ENCODE data around the gene CASKIN1. TPM values are rescaled to one million over a fixed set of nuclear protein-coding genes. Genes with fewer than 3 reads are reported as not detected.

Gene CASKIN1
- polyA plus RNA-seq, 1 donor (not counting 4 experiments of a cell fraction or from before 2014, with no cell fraction given): 0.04 TPM

- no peaks in the 10 kb centered on the region for H3K9me3 ChIP-seq (ENCODE audit: control insufficient read depth, low read depth, low read length)
- no peaks in the 10 kb centered on the region for H3K9me1 ChIP-seq (ENCODE audit: control insufficient read depth, extremely low read depth, insufficient read depth, low read length)
- TF ChIP-seq CTCF (optimal IDR thresholded peaks at IDR 0.05 in 1 of 3, IDR thresholded peaks at IDR 0.05 in 1 of 3, conservative IDR thresholded peaks at IDR 0.05 in 1 of 3; ENCODE audit: extremely low read depth in 1 of 3, insufficient read depth in 2 of 3, low read length in 3 of 3) (no peak), EZH2 (IDR thresholded peaks at IDR 0.05; ENCODE audit: low read length) (no peak)
- H3K9ac ChIP-seq (ENCODE audit: control insufficient read depth, extremely low read depth, insufficient read depth, low read length): no peak overlapping the region
- H2AFZ ChIP-seq (ENCODE audit: control insufficient read depth, low read length): no peak overlapping the region
- no peaks in the 10 kb centered on the region for H3K79me2 ChIP-seq (ENCODE audit: control insufficient read depth, insufficient read depth, low read length)
- H3K27me3 ChIP-seq (ENCODE audit: control insufficient read depth, extremely low read depth, insufficient read depth, low read length): peaks cover 2% of the 10 kb centered on the region
- dilution Hi-C loops (cut with MboI; ENCODE audit: extremely low pct_ligation_motif_present, low sequenced_read_pairs): no loop called here
- H3K4me2 ChIP-seq (ENCODE audit: control insufficient read depth, extremely low read depth, insufficient read depth, low read depth, low read length): no peak overlapping the region
- no peaks in the 10 kb centered on the region for H4K20me1 ChIP-seq (ENCODE audit: control insufficient read depth, extremely low read depth, insufficient read depth, low read length)
- FAIRE-seq (no peak), DNase-seq (ENCODE audit: low read depth, low spot score) (no peak)
- no peak overlapping the region for H3K4me3 ChIP-seq (ENCODE audit: control insufficient read depth in 2 of 3, extremely low read depth in 1 of 3, insufficient read depth in 2 of 3, low read depth in 1 of 3, low read length in 3 of 3)
- peaks cover 24 to 34% of the 10 kb centered on the region in 2 experiments for H3K36me3 ChIP-seq (ENCODE audit: control insufficient read depth in 2 of 2, extremely low read depth in 1 of 2, insufficient read depth in 2 of 2, low read length in 2 of 2)
- H3K27ac ChIP-seq (ENCODE audit: control insufficient read depth, insufficient read depth, low read length): no peak overlapping the region
- peaks cover 4% of the 10 kb centered on the region for H3K4me1 ChIP-seq (ENCODE audit: control insufficient read depth, extremely low read depth, insufficient read depth, low read length)
Measured at GRCh38 chr16:2174396-2175131, 21.8 kb downstream of the CASKIN1 start.

GRCh38 chr16:2173916-2174315 lies 22.5 kb downstream of the CASKIN1 start:
- H3K27me3 ChIP-seq (ENCODE audit: control insufficient read depth, extremely low read depth, insufficient read depth, low read length): no peaks in the 10 kb centered on the region
- H3K79me2 ChIP-seq (ENCODE audit: control insufficient read depth, insufficient read depth, low read length): no peaks in the 10 kb centered on the region
- TF ChIP-seq EZH2 (IDR thresholded peaks at IDR 0.05; ENCODE audit: low read length): no peak
- no peak for TF ChIP-seq CTCF (optimal IDR thresholded peaks at IDR 0.05 in 1 of 3, IDR thresholded peaks at IDR 0.05 in 1 of 3, conservative IDR thresholded peaks at IDR 0.05 in 1 of 3; ENCODE audit: extremely low read depth in 1 of 3, insufficient read depth in 2 of 3, low read length in 3 of 3)
- H3K9ac ChIP-seq (ENCODE audit: control insufficient read depth, extremely low read depth, insufficient read depth, low read length): no peak overlapping the region
- no peaks in the 10 kb centered on the region for H3K4me1 ChIP-seq (ENCODE audit: control insufficient read depth, extremely low read depth, insufficient read depth, low read length)
- DNase-seq (ENCODE audit: low read depth, low spot score) (no peak), FAIRE-seq (no peak)
- no peak overlapping the region for H3K27ac ChIP-seq (ENCODE audit: control insufficient read depth, insufficient read depth, low read length)
- H3K9me1 ChIP-seq (ENCODE audit: control insufficient read depth, extremely low read depth, insufficient read depth, low read length): no peaks in the 10 kb centered on the region
- H3K4me3 ChIP-seq (ENCODE audit: control insufficient read depth in 2 of 3, extremely low read depth in 1 of 3, insufficient read depth in 2 of 3, low read depth in 1 of 3, low read length in 3 of 3): no peak overlapping the region
- no peaks in the 10 kb centered on the region for H3K9me3 ChIP-seq (ENCODE audit: control insufficient read depth, low read depth, low read length)
- no peak overlapping the region for H2AFZ ChIP-seq (ENCODE audit: control insufficient read depth, low read length)
- H4K20me1 ChIP-seq (ENCODE audit: control insufficient read depth, extremely low read depth, insufficient read depth, low read length): no peaks in the 10 kb centered on the region
- no peak overlapping the region for H3K4me2 ChIP-seq (ENCODE audit: control insufficient read depth, extremely low read depth, insufficient read depth, low read depth, low read length)
- dilution Hi-C loops (cut with MboI; ENCODE audit: extremely low pct_ligation_motif_present, low sequenced_read_pairs): no loop called here
- peaks cover 26 to 34% of the 10 kb centered on the region in 2 experiments for H3K36me3 ChIP-seq (ENCODE audit: control insufficient read depth in 2 of 2, extremely low read depth in 1 of 2, insufficient read depth in 2 of 2, low read length in 2 of 2)

Data from keratinocyte (primary cell).